ENCODE results near the gene EVI5. TPM values are rescaled to one million over a fixed set of nuclear protein-coding genes. Genes with fewer than 3 reads are reported as not detected.

The EVI5 gene
- total and polyA plus RNA-seq, 2 experiments from 2014 or later = 24.9 to 29.0 TPM

- Histone ChIP-seq H4K20me1 (ENCODE audit: insufficient read depth, poor library complexity, severe bottlenecking) (no peaks in the 10 kb centered on the region), H3K27me3 (no peaks in the 10 kb centered on the region), H3K9me2 (replicated peaks; ENCODE audit: insufficient read depth) (no peaks in the 10 kb centered on the region), H2AFZ (no peak overlapping the region), H3K27ac (no peak overlapping the region), H3K4me3 (no peak overlapping the region), H3K36me3 (replicated peaks; ENCODE audit: insufficient read depth, low read depth) (no peaks in the 10 kb centered on the region), H3K9me3 (ENCODE audit: low read depth) (peaks cover 4% of the 10 kb centered on the region), H3K4me1 (ENCODE audit: insufficient read depth) (peaks cover 7% of the 10 kb centered on the region), H3K79me2 (no peaks in the 10 kb centered on the region), H3K4me2 (no peak overlapping the region)
- TF ChIP-seq EZH2 (IDR thresholded peaks at IDR 0.05; ENCODE audit: borderline replicate concordance) (no peak), CTCF (IDR thresholded peaks at IDR 0.05; ENCODE audit: poor library complexity) (no peak), EZH2phosphoT487 (IDR thresholded peaks at IDR 0.05; ENCODE audit: low read depth, severe bottlenecking, unreplicated experiment) (no peak)
- DNase-seq (ENCODE audit: low spot score) = no peak
- WGBS (ENCODE audit: low lambda C conversion rate, missing lambda C conversion rate) = 94% methylated on average over 7 of the region's 7 CpGs
These were observed 18.4 kb upstream of the EVI5 start for GRCh38 chr1:92803140-92803887.

GRCh38 chr1:92797961-92798360 lies 13.1 kb upstream of the EVI5 start:
- DNase-seq (ENCODE audit: low spot score) = no peak
- H3K27me3 ChIP-seq = no peaks in the 10 kb centered on the region
- H3K36me3 ChIP-seq (replicated peaks; ENCODE audit: insufficient read depth, low read depth) = no peaks in the 10 kb centered on the region
- no peak overlapping the region for H3K4me3 ChIP-seq
- H4K20me1 ChIP-seq (ENCODE audit: insufficient read depth, poor library complexity, severe bottlenecking) = no peaks in the 10 kb centered on the region
- H3K9me2 ChIP-seq (replicated peaks; ENCODE audit: insufficient read depth) = no peaks in the 10 kb centered on the region
- no peak overlapping the region for H3K4me2 ChIP-seq
- H3K27ac ChIP-seq = no peak overlapping the region
- TF ChIP-seq CTCF (IDR thresholded peaks at IDR 0.05; ENCODE audit: poor library complexity) (no peak), EZH2 (IDR thresholded peaks at IDR 0.05; ENCODE audit: borderline replicate concordance) (no peak), EZH2phosphoT487 (IDR thresholded peaks at IDR 0.05; ENCODE audit: low read depth, severe bottlenecking, unreplicated experiment) (no peak)
- no peak overlapping the region for H2AFZ ChIP-seq
- WGBS (ENCODE audit: low lambda C conversion rate, missing lambda C conversion rate) = 90% methylated on average over 1 of the region's 1 CpG
- no peaks in the 10 kb centered on the region for H3K4me1 ChIP-seq (ENCODE audit: insufficient read depth)
- H3K79me2 ChIP-seq = no peaks in the 10 kb centered on the region
- no peaks in the 10 kb centered on the region for H3K9me3 ChIP-seq (ENCODE audit: low read depth)

GRCh38 chr1:92797297-92797696 lies 12.4 kb upstream of the EVI5 start:
- no peak for DNase-seq (ENCODE audit: low spot score)
- no peaks in the 10 kb centered on the region for H3K9me3 ChIP-seq (ENCODE audit: low read depth)
- no peaks in the 10 kb centered on the region for H3K27me3 ChIP-seq
- TF ChIP-seq EZH2 (IDR thresholded peaks at IDR 0.05; ENCODE audit: borderline replicate concordance) (no peak), EZH2phosphoT487 (IDR thresholded peaks at IDR 0.05; ENCODE audit: low read depth, severe bottlenecking, unreplicated experiment) (no peak), CTCF (IDR thresholded peaks at IDR 0.05; ENCODE audit: poor library complexity) (no peak)
- H3K4me1 ChIP-seq (ENCODE audit: insufficient read depth) = no peaks in the 10 kb centered on the region
- H3K36me3 ChIP-seq (replicated peaks; ENCODE audit: insufficient read depth, low read depth) = no peaks in the 10 kb centered on the region
- H3K79me2 ChIP-seq = no peaks in the 10 kb centered on the region
- no peak overlapping the region for H3K4me2 ChIP-seq
- no peak overlapping the region for H3K4me3 ChIP-seq
- no peak overlapping the region for H3K27ac ChIP-seq
- H3K9me2 ChIP-seq (replicated peaks; ENCODE audit: insufficient read depth) = no peaks in the 10 kb centered on the region
- no peaks in the 10 kb centered on the region for H4K20me1 ChIP-seq (ENCODE audit: insufficient read depth, poor library complexity, severe bottlenecking)
- no peak overlapping the region for H2AFZ ChIP-seq

All from hepatocyte (in vitro differentiated cells).